ENCODE measurements around the gene KLHL12.
A peak's percentile ranks its signal among the peaks of the same experiment; 100 is the strongest.

KLHL12 gene

DNA sequence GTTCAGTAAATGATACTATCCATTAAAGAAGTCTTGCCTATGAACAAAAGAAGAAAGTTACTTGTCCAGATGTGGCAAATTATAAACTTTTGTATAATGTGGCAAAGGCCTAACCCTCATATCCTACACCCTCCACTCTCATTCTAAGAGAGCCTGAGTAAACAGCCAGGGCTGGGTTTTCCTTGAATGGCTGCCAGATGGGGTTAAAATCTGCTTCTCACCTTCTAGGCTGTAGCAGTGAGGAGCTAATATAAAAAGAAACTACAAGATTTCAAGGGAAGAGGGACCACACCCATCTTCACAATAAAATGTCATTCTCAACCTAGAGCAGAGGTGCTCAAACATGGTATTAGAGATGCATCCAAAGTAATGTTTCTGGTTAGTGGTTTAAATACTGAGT lies 47.0 kb downstream of the KLHL12 start:
- H3K27me3 Mint-ChIP-seq, result no peaks in the 10 kb centered on the region
- H3K9me3 Mint-ChIP-seq (ENCODE audit: low read depth), result no peaks in the 10 kb centered on the region
- H3K36me3 Mint-ChIP-seq, result peaks cover 2% of the 10 kb centered on the region
- H3K4me3 Mint-ChIP-seq, result no peak overlapping the region
- no peak overlapping the region for H3K27ac Mint-ChIP-seq
- peaks cover 5% of the 10 kb centered on the region for H3K4me1 Mint-ChIP-seq (ENCODE audit: low read depth)

GRCh38 chr1:202879128-202879527 lies 47.9 kb downstream of the KLHL12 start:
- H3K4me1 Mint-ChIP-seq (ENCODE audit: low read depth), result peaks cover 2% of the 10 kb centered on the region
- peaks cover 2% of the 10 kb centered on the region for H3K36me3 Mint-ChIP-seq
- H3K4me3 Mint-ChIP-seq, result no peak overlapping the region
- no peak overlapping the region for H3K27ac Mint-ChIP-seq
- no peaks in the 10 kb centered on the region for H3K9me3 Mint-ChIP-seq (ENCODE audit: low read depth)
- H3K27me3 Mint-ChIP-seq, result no peaks in the 10 kb centered on the region

DNA sequence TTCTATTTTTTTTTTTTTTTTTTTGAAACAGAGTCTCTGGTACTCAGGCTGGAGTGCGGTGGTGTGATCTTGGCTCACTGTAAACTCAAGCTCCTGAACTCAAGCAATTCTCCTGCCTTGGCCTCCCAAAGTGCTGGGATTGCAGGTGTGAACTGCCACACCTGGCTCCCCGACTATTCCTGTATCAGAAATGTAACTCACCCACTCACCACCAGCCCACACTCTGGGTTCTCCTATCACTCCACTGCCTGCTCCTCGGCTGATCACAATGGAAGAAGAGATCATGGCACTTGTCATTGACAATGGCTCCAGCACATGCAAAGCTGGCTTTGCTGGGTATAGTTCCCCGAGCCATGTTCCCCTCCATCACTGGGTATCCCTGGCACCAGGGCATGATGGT lies 54.0 kb downstream of the KLHL12 start:
- Mint-ChIP-seq H3K4me1 (ENCODE audit: low read depth) (no peaks in the 10 kb centered on the region), H3K27me3 (peaks cover 1% of the 10 kb centered on the region), H3K36me3 (no peaks in the 10 kb centered on the region), H3K27ac (no peak overlapping the region), H3K4me3 (no peak overlapping the region), H3K9me3 (ENCODE audit: low read depth) (no peaks in the 10 kb centered on the region)

DNA sequence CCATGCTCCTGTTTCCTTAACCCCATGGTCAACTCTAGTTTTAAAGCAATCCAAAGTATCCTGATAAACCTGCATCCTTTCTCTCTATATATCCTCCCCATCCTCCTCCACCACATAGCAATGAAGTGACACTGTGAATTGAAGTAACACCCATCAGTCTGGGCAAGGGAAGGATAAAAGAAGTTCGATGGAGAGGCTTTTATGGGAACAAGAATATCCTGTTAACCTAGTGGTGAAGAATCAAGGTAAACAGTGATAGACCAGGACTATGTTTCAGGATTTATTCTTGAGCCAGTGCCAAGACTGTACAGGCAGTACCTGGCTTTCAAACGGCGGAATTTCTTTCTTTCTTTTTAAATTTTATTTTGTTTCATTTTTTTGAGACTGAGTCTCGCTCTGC lies 55.7 kb downstream of the KLHL12 start:
- no peaks in the 10 kb centered on the region for H3K36me3 Mint-ChIP-seq
- peaks cover 4% of the 10 kb centered on the region for H3K27me3 Mint-ChIP-seq
- no peaks in the 10 kb centered on the region for H3K9me3 Mint-ChIP-seq (ENCODE audit: low read depth)
- no peak overlapping the region for H3K27ac Mint-ChIP-seq
- no peaks in the 10 kb centered on the region for H3K4me1 Mint-ChIP-seq (ENCODE audit: low read depth)
- H3K4me3 Mint-ChIP-seq, result no peak overlapping the region

DNA sequence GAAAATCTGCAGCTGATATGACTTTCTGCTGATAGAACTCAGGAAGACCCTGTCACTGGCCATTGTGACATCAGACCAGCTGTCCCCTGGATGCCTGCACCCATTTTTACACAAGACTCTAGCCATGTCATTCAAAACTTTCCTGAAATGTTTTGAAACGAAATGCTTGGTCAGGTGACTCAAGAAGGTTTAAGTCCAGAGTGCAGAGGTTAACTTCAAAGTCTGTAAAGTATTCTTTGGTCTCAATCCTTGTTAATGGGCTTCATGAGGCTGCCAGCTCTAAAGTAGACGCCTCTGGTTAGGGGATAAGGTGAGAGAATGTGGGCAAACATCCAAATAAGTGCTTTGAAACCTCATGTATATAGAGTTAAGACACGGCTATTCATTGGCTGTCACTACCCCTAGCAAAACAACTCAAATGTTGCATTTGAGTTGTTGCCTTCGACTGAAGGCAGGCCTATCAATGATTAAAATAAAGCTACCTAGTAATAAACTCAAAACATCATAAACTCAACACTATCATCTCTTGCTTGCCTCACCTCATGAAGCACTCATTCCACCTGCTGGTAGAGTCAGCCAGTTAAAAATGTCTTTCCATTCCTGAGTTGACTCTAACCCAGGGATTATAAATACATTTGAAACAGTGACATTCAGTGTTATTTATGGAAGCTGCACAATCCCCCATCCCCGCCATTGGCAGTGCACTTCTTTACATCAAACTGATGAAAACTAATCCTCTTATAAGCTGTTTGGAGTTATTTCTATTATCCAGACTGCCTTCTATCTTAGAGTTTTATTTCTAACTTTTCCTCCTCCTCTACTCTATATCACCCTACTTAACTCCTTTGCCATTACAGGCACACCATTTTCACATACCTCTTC lies 64.1 kb downstream of the KLHL12 start:
- no peaks in the 10 kb centered on the region for H3K36me3 Mint-ChIP-seq
- no peak overlapping the region for H3K27ac Mint-ChIP-seq
- peaks cover 12% of the 10 kb centered on the region for H3K4me1 Mint-ChIP-seq (ENCODE audit: low read depth)
- peak overlapping the region; percentile 81 for H3K4me3 Mint-ChIP-seq
- no peaks in the 10 kb centered on the region for H3K9me3 Mint-ChIP-seq (ENCODE audit: low read depth)
- peaks cover 31% of the 10 kb centered on the region for H3K27me3 Mint-ChIP-seq

GRCh38 chr1:202861420-202862132 lies 65.5 kb downstream of the KLHL12 start:
- Mint-ChIP-seq H3K27ac (peak overlapping the region; percentile 28), H3K36me3 (no peaks in the 10 kb centered on the region)

DNA sequence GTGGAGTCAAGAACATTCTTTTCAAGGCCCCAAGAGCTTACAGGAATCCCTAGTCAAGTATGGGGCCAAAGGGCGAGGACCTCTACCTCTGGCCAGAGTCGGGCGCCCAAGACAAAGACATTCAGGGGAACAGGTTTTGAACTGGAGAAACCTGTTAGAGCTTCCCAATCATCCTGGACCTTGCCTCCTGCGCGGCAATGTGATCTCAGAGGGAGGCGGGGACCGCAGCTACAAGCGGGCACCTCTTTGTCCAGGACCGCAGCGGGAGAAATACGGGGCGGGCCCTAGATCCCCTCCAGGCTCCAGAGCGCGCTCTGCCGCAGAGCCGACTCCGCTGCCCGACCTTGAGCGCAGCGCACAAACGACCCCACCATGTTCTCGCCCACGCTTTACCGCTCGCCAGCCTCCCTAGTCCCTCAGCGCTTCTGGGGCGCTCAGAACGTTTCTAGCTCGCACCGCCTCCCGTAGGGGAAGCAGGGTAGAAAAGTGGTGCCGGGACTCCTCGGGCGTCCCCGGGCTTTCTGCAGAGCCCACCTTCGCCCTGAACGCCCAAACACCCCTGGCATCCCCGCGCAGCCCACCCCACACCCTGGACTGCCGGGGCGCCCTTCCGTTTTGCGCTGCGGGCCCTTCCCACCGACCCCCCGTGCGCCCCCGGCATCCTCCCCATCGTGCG lies 66.2 kb downstream of the KLHL12 start:
- H3K27ac Mint-ChIP-seq, result peak overlapping the region; percentile 28
- H3K36me3 Mint-ChIP-seq, result no peaks in the 10 kb centered on the region
- H3K9me3 Mint-ChIP-seq (ENCODE audit: low read depth), result no peaks in the 10 kb centered on the region
- peaks cover 12% of the 10 kb centered on the region for H3K4me1 Mint-ChIP-seq (ENCODE audit: low read depth)
- H3K4me3 Mint-ChIP-seq, result peak overlapping the region; percentile 81
- H3K27me3 Mint-ChIP-seq, result peaks cover 25% of the 10 kb centered on the region

More at GRCh38 chr1:202861420-202862132, 65.5 kb downstream of the KLHL12 start:
- Mint-ChIP-seq H3K9me3 (ENCODE audit: low read depth) (no peaks in the 10 kb centered on the region), H3K27me3 (peaks cover 28% of the 10 kb centered on the region), H3K4me3 (peak overlapping the region; percentile 81), H3K4me1 (ENCODE audit: low read depth) (peaks cover 12% of the 10 kb centered on the region)

GRCh38 chr1:202858789-202859414 lies 68.1 kb downstream of the KLHL12 start:
- peaks cover 12% of the 10 kb centered on the region for H3K4me1 Mint-ChIP-seq (ENCODE audit: low read depth)
- no peaks in the 10 kb centered on the region for H3K9me3 Mint-ChIP-seq (ENCODE audit: low read depth)
- no peak overlapping the region for H3K4me3 Mint-ChIP-seq
- H3K36me3 Mint-ChIP-seq, result no peaks in the 10 kb centered on the region
- H3K27ac Mint-ChIP-seq, result no peak overlapping the region
- peaks cover 18% of the 10 kb centered on the region for H3K27me3 Mint-ChIP-seq

- H3K27ac Mint-ChIP-seq, result no peak overlapping the region
- H3K4me3 Mint-ChIP-seq, result no peak overlapping the region
- peaks cover 18% of the 10 kb centered on the region for H3K27me3 Mint-ChIP-seq
- H3K36me3 Mint-ChIP-seq, result no peaks in the 10 kb centered on the region
- H3K9me3 Mint-ChIP-seq (ENCODE audit: low read depth), result no peaks in the 10 kb centered on the region
- H3K4me1 Mint-ChIP-seq (ENCODE audit: low read depth), result peaks cover 12% of the 10 kb centered on the region
Observed at GRCh38 chr1:202858331-202858730, 68.7 kb downstream of the KLHL12 start.

DNA sequence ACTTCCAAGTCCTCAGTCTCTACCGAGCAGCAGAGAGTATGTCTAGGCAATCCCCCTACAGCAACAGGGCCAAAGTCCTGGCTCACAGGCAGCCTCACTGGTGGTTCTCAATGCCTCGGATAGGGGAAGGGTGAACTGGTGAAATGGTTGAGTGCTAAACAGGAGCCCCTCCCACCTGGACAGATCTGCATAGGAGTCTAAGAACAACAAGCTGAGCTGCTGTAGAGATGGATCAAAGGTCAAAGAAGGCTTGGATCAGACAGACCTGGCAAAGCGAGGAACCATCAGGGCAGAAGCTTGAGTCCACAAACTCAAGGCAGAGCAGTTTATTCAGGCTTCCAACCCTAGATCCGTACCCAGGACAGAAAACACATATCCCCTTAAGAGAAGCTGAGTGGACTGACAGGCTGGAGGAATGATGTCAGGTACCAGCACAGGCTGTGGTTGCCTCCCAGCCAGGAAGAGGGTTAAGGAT lies 69.9 kb downstream of the KLHL12 start:
- H3K4me1 Mint-ChIP-seq (ENCODE audit: low read depth), result peaks cover 11% of the 10 kb centered on the region
- no peaks in the 10 kb centered on the region for H3K9me3 Mint-ChIP-seq (ENCODE audit: low read depth)
- H3K27me3 Mint-ChIP-seq, result peaks cover 10% of the 10 kb centered on the region
- H3K36me3 Mint-ChIP-seq, result no peaks in the 10 kb centered on the region
- H3K4me3 Mint-ChIP-seq, result no peak overlapping the region
- H3K27ac Mint-ChIP-seq, result no peak overlapping the region

GRCh38 chr1:202856014-202856413 lies 71.0 kb downstream of the KLHL12 start:
- no peaks in the 10 kb centered on the region for H3K36me3 Mint-ChIP-seq
- peaks cover 4% of the 10 kb centered on the region for H3K4me1 Mint-ChIP-seq (ENCODE audit: low read depth)
- no peak overlapping the region for H3K4me3 Mint-ChIP-seq
- peaks cover 5% of the 10 kb centered on the region for H3K27me3 Mint-ChIP-seq
- H3K9me3 Mint-ChIP-seq (ENCODE audit: low read depth), result no peaks in the 10 kb centered on the region
- H3K27ac Mint-ChIP-seq, result no peak overlapping the region

GRCh38 chr1:202854787-202855186 lies 72.2 kb downstream of the KLHL12 start:
- no peaks in the 10 kb centered on the region for H3K4me1 Mint-ChIP-seq (ENCODE audit: low read depth)
- no peaks in the 10 kb centered on the region for H3K36me3 Mint-ChIP-seq
- no peaks in the 10 kb centered on the region for H3K9me3 Mint-ChIP-seq (ENCODE audit: low read depth)
- H3K27me3 Mint-ChIP-seq, result peaks cover 2% of the 10 kb centered on the region
- H3K4me3 Mint-ChIP-seq, result no peak overlapping the region
- no peak overlapping the region for H3K27ac Mint-ChIP-seq

DNA sequence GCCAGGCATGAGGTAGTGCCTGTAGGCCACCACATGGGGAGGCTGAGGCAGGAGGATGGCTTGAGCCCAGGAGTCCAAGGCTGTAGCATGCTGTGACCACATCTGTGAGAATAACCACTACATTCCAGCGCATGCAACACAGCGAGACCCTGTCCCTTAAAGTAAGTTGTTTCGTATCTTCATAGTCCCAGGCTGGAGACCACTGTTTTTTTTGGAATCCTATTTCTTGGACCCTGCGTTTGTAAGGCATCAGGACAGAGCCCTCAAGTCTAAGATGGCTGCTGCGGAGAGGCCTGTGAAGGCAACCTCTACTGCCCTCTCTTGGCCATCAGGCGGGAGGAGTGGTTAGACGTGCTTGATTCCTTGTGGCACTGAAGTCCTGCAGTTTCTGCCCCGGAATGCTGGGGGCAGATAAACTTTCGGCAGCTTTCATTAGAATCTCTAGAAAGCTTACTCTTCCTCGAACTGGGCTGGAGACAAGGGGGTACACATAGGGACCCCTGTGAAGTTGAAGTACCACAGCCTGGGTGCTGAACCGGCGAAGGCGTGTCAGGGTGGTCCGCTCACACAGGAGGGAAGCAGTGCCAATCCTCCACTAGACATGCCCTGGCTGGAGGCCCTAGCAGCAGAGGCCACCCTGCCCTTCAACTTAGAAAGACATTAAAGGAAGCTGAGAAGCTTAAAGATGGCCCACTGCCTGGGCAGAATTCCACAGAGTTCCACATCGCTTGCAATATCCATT lies 74.7 kb downstream of the KLHL12 start:
- H3K9me3 Mint-ChIP-seq (ENCODE audit: low read depth), result no peaks in the 10 kb centered on the region
- H3K36me3 Mint-ChIP-seq, result no peaks in the 10 kb centered on the region
- no peak overlapping the region for H3K4me3 Mint-ChIP-seq
- H3K27ac Mint-ChIP-seq, result no peak overlapping the region
- H3K4me1 Mint-ChIP-seq (ENCODE audit: low read depth), result no peaks in the 10 kb centered on the region
- H3K27me3 Mint-ChIP-seq, result no peaks in the 10 kb centered on the region
